Activated CD4-positive, alpha-beta T cell treated with anti-CD3 and anti-CD28 coated beads for 48 hours (primary cell): ENCODE data around the gene PNRC2.

Source experiments
- DNase-seq: peaks from one replicate; pipeline ENCODE4 v3.0.0-alpha.2; 2020

PNRC2 gene, protein sequence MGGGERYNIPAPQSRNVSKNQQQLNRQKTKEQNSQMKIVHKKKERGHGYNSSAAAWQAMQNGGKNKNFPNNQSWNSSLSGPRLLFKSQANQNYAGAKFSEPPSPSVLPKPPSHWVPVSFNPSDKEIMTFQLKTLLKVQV

GRCh38 chr1:23959461-23960290, at the start of gene PNRC2:
TSS of gene PNRC2 (plus strand) at chr1:23959828. CDS start at chr1:23961458, 1,630 bp downstream.
- peak; percentile 98 for DNase-seq

DNA sequence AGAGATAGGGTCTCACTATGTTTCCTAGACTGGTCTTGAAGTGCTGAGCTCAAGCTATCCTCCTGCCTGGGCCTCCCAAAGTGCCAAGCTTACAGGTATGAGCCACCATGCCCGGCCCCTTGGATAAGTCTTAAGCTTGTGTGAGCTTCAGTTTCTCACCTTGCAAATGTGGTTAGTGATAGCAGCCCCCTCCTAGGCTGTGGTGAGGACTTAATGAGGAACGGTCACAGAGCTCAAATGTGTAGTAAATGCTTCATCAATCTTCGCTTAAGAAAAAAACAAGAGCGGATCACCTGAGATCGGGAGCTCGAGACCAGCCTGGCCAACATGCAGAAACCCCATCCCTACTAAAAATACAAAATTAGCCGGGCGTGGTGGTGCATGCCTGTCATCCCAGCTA, 49.5 kb upstream of the PNRC2 start:
- no peak for DNase-seq

DNA sequence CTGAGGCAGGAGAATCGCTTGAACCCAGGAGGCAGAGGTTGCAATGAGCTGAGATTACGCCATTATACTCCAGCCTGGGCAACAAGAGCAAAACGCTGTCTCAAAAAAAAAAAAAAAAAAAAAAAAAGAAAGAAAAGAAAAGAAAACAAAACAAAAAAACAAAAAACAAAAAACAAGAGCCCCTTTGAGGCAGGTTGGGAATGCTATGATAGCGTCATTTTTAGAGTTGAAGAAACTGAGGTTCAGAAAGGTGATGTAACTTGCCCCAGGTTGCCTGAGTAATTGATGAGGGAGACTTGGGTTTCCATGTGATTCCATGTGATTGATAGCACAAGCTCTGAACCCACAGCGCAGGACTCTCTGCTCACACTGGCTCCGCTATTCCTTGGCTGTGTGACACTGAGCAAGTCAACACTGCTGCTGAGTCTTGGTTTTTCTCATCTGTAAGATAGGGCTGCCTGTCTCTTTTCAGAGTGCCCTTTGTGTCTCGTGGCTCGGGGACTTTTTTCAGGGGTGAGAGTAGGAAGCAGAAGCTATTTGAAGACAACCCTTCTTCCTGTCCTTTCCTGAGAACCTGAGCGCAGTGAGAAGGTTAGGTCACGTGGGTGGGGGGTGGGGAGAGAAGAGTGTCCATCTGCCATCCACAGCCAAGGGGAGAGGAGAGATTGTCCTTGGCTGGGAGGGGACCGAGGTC, 48.9 kb upstream of the PNRC2 start:
- DNase-seq: no peak

DNA sequence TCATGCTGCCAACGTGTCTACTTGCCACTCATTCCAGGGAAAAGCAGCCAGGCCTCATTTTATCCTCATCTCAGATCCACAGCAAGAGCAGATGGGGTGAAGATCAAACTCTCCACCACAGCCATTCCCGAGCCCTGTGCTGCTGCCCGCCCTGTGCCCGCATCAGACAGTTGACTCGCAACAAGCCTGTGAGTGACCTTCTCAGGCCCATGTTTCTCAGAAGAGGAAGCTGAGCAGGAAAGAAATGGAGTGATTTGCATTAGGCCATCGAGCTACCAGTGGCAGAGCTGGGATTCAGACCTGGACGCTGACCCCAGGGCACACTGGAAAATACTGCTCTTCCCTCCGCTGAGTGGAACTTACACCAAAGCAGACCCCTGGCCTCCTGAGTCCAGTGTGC, 47.7 kb upstream of the PNRC2 start:
- no peak for DNase-seq

GRCh38 chr1:23913212-23913880, 46.3 kb upstream of the PNRC2 start, which contains the start of gene CNR2:
TSS of gene CNR2 (minus strand) at chr1:23913362. CDS start at chr1:23875617, 37,745 bp downstream.
- no peak for DNase-seq

DNA sequence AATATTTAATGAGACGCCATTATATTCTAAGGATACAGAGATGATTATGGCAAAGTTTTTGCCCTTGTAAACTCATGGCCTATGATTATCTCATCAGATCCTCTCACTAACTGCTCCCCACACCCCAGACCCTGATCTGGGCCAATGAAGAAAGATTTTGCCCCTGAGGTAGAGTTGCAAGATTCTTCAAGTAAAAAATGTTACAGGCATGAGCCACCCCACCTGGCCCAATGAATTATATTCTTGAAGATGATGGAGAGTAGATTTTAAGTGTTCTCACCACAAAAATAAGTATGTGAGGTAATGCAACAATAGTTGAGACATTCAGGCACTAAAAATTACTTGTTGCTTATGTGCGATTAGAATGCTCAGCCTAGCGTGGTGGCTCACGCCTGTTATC, 44.7 kb upstream of the PNRC2 start:
- DNase-seq: no peak

- DNase-seq: no peak
These were observed 44.2 kb upstream of the PNRC2 start for GRCh38 chr1:23915466-23915865.

GRCh38 chr1:23916209-23917131, 43.2 kb upstream of the PNRC2 start:
- DNase-seq: peak; percentile 70

DNA sequence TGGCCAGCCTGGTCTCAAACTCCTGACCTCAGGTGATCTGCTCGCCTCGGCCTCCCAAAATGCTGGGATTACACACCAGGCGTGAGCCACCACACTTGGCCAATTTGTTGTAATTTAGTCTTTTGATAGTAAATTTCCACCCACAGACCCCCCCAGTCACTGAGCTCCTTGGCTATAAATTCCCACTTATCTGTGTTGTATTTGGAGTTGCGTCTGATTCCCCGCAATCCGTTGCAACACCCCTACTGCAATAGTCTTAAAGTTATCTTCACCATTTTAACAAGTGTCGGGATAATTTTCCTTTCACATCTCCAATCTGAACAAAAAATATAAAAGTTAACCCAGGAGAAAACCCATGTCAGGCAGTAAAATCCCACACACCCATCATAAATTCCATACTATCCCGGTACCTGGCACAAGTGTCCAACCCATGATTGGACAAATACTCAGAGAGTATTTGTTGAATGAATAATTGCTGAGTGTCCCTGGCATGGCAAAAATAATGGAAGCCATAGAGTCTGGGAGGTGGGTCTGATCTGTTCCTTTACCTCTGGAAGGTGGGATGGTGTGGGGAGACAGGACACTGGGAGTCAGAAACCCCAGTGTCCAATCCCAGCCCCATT, 37.2 kb upstream of the PNRC2 start:
- no peak for DNase-seq

- DNase-seq: no peak
These were observed 35.8 kb upstream of the PNRC2 start for GRCh38 chr1:23923592-23924499.

DNA sequence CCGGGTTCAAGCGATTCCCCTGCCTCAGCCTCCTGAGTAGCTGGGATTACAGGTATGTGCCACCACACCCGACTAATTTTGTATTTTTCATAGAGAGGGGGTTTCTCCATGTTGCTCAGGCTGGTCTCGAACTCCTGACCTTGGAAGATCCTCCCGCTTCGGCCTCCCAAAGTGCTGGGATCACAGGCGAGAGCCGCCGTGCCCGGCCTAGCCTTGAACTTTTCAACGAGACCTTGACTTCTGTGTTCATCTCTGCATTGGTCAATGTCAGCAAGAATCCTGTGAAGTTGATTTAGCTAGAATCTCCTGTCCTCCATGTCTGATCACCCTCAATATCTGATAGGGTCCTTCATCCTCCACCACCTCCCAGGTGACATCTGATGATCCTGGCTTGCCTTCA, 35.0 kb upstream of the PNRC2 start:
- no peak for DNase-seq

- no peak for DNase-seq
These were observed 34.3 kb upstream of the PNRC2 start for GRCh38 chr1:23925279-23925678.

- DNase-seq: no peak
These were observed 32.5 kb upstream of the PNRC2 start for GRCh38 chr1:23927097-23927496.

DNA sequence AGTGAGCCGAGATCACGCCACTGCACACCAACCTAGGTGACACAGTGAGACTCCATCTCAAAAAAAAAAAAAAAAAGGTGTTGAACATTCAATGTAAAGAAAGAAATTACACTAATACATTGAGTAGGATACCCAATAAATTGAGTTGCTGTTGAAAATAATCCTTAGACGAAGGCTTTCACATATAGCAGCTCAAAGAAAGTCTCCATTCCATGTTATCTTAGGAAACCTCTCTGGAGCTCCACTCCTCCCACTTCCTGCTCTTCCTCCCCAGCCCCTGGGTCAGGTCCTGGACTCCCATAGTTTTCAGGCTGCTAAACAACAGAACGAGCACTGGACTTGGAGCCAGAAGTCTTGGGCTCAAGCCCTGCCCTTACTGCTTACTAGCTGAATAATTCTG, 30.8 kb upstream of the PNRC2 start:
- DNase-seq: no peak

- DNase-seq: no peak
These were observed 29.4 kb upstream of the PNRC2 start for GRCh38 chr1:23930270-23930669.

DNA sequence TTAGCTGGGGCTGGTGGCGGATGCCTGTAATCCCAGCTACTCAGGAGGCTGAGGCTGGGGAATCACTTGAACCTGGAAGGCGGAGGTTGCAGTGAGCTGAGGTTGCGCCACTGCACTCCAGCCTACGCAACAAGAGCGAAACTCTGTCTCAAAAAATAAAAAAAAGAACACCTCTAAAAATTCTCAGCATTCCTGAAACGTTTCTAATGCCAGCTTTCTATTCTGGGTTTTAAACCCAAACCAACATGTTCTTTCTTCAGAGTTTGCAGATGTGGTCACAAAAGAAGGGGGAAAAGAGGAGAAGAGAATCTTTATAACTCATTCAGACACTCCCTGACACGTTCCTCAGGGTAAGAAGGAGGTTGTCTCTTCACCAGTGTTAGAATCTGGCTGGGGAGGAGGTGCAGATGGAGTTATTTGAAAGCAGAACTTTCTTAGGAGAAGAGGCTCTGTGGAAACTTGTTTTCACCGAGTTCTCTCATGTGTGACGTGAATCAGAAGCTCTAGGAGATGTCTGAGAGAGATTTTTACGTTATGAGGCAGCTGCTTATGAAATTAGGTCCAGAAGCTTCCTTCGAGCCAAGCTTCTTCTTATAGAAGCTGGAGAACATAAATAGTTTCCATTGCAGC, 28.7 kb upstream of the PNRC2 start:
- DNase-seq: no peak

- DNase-seq: no peak
These were observed 28.1 kb upstream of the PNRC2 start for GRCh38 chr1:23931491-23931880.

GRCh38 chr1:23936481-23937176, 23.0 kb upstream of the PNRC2 start:
- no peak for DNase-seq

GRCh38 chr1:23947366-23947765, 12.3 kb upstream of the PNRC2 start:
- DNase-seq: no peak

GRCh38 chr1:23953020-23953419, 6.6 kb upstream of the PNRC2 start:
- no peak for DNase-seq
